Spinal cord (tissue), 10 donors: ENCODE data around the gene CEP170. TPM values are rescaled to one million over a fixed set of nuclear protein-coding genes. Genes with fewer than 3 reads are reported as not detected.

Experiments used
- DNase-seq, 6 donors: peaks; one replicate each; pipeline versions ENCODE4 v3.0.0 to v3.0.0-alpha.2; 2013 to 2015; ENCODE audit warnings: low spot score in 6 of 6, low read depth in 4 of 6
- H3K27ac ChIP-seq: one replicate; pipeline ENCODE4 v1.5.1; 2013; ENCODE audit warnings: low read depth, low read length, control low read depth
- H3K27me3 ChIP-seq: one replicate; pipeline ENCODE4 v1.6.1; 2013; ENCODE audit warnings: low read length; ENCODE audit not compliant: control insufficient read depth, insufficient read depth
- H3K36me3 ChIP-seq: one replicate; pipeline ENCODE4 v1.6.1; 2013; ENCODE audit warnings: low read length; ENCODE audit not compliant: control insufficient read depth, insufficient read depth
- H3K4me1 ChIP-seq: one replicate; pipeline ENCODE4 v1.6.1; 2013; ENCODE audit warnings: low read length; ENCODE audit not compliant: control insufficient read depth, insufficient read depth
- H3K4me3 ChIP-seq: one replicate; pipeline ENCODE4 v1.5.1; 2013; ENCODE audit warnings: low read depth, low read length, control low read depth
- H3K9me3 ChIP-seq: one replicate; pipeline ENCODE4 v1.6.1; 2013; ENCODE audit warnings: low read length; ENCODE audit not compliant: control insufficient read depth, insufficient read depth
- WGBS: methylation state at CpG from one replicate; pipeline ENCODE4 v1.1.5; 2013; ENCODE audit warnings: missing lambda C conversion rate; ENCODE audit not compliant: insufficient coverage; 5-methylcytosine and 5-hydroxymethylcytosine counted together
- polyA plus RNA-seq, 2 donors: library from polyadenylated mRNA; unstranded; fragments of 120-200 nt; gene quantifications; one replicate each; pipeline ENCODE4 v1.2.1, GENCODE V29; 2013; ENCODE audit not compliant: insufficient read length in 2 of 2
- total RNA-seq, 2 donors: library from RNA; depleted of rRNA in 1 of 2; stranded (reverse); fragments of 120-200 nt in 1 of 2; fragments of >200 nt in 1 of 2; gene quantifications; one replicate each; pipeline versions ENCODE4 v1.2.3 to v1.2.4, GENCODE V29; 2013 to 2014
- donor health status: healthy.

Gene CEP170
- total and polyA plus RNA-seq, 4 donors, result 135 to 209 (median 152) TPM

DNA sequence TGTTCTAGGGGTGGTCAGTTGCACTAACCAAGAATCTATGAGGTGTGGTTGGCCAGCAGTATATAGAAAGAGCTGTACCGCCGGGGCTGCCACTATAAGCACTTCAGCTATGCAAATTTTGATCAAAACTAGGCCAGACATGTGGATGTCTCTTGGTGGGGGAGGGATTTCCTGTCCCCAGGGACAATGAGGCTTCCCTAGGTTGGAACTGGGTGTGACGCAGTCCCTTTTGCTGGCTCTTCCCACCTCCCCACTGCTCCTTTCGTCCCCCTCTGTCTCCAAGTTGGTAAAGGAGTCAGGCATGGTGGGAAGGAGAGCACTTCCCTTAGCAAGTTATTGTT lies 14.3 kb upstream of the CEP170 start:
- Histone ChIP-seq H3K4me3 (no peak overlapping the region), H3K27ac (no peak overlapping the region), H3K9me3 (no peaks in the 10 kb centered on the region), H3K4me1 (no peaks in the 10 kb centered on the region), H3K27me3 (no peaks in the 10 kb centered on the region), H3K36me3 (peaks cover 3% of the 10 kb centered on the region)
- WGBS, result no CpG with 5 or more reads among the region's 4 CpGs
- no peak for DNase-seq

DNA sequence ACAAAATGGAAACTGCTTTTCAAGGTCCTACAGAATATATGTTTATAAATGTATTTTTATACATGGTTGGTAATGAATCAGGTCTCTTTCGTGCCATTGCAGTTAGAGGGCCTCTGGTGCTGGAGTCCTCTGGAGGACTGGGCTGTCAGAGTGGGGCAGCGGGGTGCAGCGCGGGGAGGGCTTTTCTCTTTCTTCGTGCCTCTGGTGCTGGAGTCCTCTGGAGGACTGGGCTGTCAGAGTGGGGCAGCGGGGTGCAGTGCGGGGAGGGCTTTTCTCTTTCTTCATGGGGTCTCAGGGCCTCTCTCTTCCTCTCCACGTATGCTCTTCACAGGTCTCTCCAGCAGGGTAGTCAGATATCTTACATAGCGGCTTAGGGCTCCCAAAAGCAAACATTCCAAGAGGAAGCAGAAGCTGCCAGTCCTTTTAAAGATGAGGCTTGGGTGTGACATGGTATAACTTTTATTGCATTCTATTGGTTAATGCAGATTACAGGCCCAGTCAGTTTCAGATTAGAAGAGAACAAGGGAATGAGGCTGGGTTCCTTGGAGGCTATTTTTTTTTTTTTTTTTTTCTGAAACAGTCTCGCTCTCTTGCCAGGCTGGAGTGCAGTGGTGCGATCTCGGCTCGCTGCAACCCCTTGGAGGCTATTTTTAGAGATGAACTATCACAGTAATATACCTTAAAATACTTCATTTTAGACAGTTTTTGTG lies 13.8 kb upstream of the CEP170 start:
- no peaks in the 10 kb centered on the region for H3K4me1 ChIP-seq
- no peak overlapping the region for H3K4me3 ChIP-seq
- H3K9me3 ChIP-seq, result no peaks in the 10 kb centered on the region
- 80% methylated on average over 2 of the region's 13 CpGs for WGBS
- H3K27me3 ChIP-seq, result no peaks in the 10 kb centered on the region
- no peak for DNase-seq
- no peak overlapping the region for H3K27ac ChIP-seq
- peaks cover 3% of the 10 kb centered on the region for H3K36me3 ChIP-seq

DNA sequence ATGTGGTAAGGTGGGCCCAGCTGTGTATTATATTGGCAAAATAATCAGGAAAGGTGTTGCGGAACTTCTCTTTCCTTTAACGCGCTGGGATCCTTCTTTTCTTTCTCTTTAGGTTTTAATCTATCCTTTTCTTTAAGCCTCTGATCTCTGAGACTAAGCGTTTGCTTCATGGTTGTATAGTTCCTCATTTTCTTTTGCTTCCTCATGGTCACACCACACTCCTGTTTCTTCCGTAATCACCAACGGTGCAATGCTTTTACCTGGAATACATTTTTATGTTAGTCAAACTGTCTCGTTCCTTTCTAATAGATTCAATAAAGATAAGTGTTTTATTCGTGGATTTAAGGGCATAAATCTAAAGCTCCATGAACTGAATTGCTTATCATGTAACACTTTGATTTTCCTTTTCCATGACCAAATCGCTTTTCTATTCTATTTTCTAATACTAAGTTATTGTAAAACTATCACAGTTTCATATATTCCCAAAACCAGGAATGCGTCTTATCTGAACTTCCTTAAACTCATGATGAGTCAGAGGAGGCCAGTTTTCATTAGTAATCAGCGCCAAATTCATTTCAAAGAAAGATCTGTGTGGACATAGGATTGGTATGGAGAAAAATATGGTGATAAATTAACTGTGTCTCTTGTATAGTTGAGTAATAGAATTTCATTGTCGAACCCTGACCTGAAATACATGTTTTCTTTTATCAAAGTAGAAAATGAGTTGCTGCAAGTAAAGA lies 13.0 kb upstream of the CEP170 start:
- no peak overlapping the region for H3K4me3 ChIP-seq
- WGBS, result 100% methylated on average over 4 of the region's 12 CpGs
- DNase-seq, result no peak
- H3K27ac ChIP-seq, result no peak overlapping the region
- peaks cover 3% of the 10 kb centered on the region for H3K36me3 ChIP-seq
- no peaks in the 10 kb centered on the region for H3K4me1 ChIP-seq
- no peaks in the 10 kb centered on the region for H3K9me3 ChIP-seq
- H3K27me3 ChIP-seq, result no peaks in the 10 kb centered on the region

DNA sequence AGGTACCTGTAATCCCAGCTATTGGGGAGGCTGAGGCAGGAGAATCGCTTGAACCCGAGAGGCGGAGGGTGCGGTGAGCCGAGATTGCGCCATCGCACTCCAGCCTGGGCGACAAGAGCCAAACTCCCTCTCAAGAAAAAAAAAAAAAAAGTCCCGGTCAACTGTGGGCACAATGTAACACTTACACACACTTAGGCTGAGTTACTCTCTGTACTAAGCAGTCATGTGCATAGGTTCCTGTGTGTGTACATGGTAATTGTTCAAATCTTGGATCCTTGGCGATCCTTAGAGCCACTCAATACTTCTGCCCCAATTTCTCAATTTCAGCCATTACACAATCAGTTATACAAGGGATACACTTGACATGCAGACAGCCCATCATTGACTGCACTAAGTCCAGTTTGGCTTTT lies 12.4 kb upstream of the CEP170 start:
- no peak overlapping the region for H3K27ac ChIP-seq
- H3K9me3 ChIP-seq, result no peaks in the 10 kb centered on the region
- 100% methylated on average over 1 of the region's 10 CpGs for WGBS
- H3K36me3 ChIP-seq, result peaks cover 3% of the 10 kb centered on the region
- no peak for DNase-seq
- H3K4me1 ChIP-seq, result no peaks in the 10 kb centered on the region
- no peaks in the 10 kb centered on the region for H3K27me3 ChIP-seq
- no peak overlapping the region for H3K4me3 ChIP-seq

DNA sequence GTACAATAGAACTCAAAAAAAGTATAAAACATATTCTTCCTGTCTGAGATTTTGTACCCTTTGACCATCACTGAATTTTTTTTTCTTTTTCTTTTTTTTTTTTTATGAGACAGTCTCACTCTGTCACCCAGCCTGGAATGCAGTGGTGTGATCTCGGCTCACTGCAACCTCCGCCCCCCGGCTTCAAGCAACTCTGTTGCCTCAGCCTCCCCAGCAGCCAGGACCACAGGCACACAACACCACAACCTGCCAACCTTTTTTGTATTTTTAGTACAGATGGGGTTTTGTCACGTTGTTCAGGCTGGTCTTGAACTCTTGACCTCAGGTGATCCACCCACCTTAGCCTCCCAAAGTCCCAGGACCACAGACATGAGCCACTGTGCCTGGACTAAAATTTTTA lies 11.2 kb upstream of the CEP170 start:
- Histone ChIP-seq H3K4me1 (no peaks in the 10 kb centered on the region), H3K36me3 (peaks cover 3% of the 10 kb centered on the region), H3K9me3 (no peaks in the 10 kb centered on the region), H3K27me3 (no peaks in the 10 kb centered on the region), H3K27ac (no peak overlapping the region), H3K4me3 (no peak overlapping the region)
- WGBS, result no CpG with 5 or more reads among the region's 4 CpGs
- no peak for DNase-seq

- Histone ChIP-seq H3K27ac (no peak overlapping the region), H3K4me3 (no peak overlapping the region), H3K9me3 (no peaks in the 10 kb centered on the region), H3K36me3 (peaks cover 3% of the 10 kb centered on the region), H3K4me1 (no peaks in the 10 kb centered on the region), H3K27me3 (no peaks in the 10 kb centered on the region)
- DNase-seq, result peak in 1 of 6 donors; percentile 70
- WGBS, result 33% methylated on average over 1 of the region's 2 CpGs
These were observed 9.6 kb upstream of the CEP170 start for GRCh38 chr1:243264717-243265116.

GRCh38 chr1:243261390-243261789 lies 6.3 kb upstream of the CEP170 start:
- no CpG with 5 or more reads among the region's 1 CpG for WGBS

DNA sequence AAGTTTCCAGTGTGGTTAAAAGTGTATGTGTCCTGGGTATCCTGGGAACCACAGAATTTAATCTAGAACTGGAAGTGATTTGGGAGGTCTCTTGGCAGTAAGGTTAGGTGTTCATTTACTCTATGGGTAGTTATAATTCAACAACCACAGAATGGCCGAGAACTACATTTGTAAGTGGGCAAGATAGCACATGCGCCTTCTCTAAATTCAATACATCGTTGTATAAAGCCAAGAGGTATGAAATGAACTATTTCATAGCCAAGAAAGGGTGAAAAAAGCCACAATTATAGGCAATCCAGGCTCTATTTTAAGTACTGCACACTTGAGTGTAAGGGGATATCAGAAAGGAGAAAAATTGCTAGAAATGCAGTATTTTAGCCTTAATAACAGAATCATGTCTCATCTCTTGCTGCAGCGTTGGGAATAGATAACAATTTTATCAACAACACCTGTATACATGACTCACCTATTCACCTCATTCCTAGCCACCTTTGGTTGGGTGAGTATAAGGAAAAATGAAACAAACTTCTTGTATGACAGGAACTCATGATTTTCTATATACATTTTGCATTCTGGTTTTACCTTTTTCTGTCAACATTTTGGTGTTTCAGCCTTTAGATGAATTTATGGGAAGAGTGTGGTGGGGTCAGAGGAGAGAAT lies 5.3 kb upstream of the CEP170 start:
- H3K27ac ChIP-seq, result no peak overlapping the region
- H3K4me3 ChIP-seq, result no peak overlapping the region
- H3K36me3 ChIP-seq, result no peaks in the 10 kb centered on the region
- DNase-seq, result no peak
- no CpG with 5 or more reads among the region's 4 CpGs for WGBS
- peaks cover 3% of the 10 kb centered on the region for H3K4me1 ChIP-seq
- H3K9me3 ChIP-seq, result no peaks in the 10 kb centered on the region
- no peaks in the 10 kb centered on the region for H3K27me3 ChIP-seq

More at GRCh38 chr1:243261390-243261789, 6.3 kb upstream of the CEP170 start:
- DNase-seq, result no peak
- H3K4me1 ChIP-seq, result peaks cover 3% of the 10 kb centered on the region
- no peak overlapping the region for H3K4me3 ChIP-seq
- H3K9me3 ChIP-seq, result no peaks in the 10 kb centered on the region
- no peaks in the 10 kb centered on the region for H3K27me3 ChIP-seq
- no peak overlapping the region for H3K27ac ChIP-seq
- no peaks in the 10 kb centered on the region for H3K36me3 ChIP-seq

DNA sequence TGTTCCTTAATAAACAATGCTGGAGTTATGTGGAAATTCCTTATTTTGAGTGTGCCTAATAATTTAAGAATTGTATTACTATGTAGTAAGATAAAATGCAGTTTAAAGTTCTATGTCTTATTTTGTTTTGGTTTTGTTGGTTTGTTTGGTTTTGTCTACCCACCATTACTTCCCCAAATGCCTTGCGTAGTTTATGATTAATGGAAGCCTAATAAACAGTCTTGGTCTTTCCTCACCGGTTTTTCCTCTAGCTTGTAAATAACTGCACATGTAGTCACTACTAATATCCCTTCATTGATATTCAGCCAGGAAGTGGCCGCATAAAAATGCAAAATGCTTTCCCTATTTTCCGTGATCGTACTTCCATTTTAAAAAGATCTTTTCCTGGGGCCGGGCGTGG lies 3.6 kb upstream of the CEP170 start:
- H3K36me3 ChIP-seq, result no peaks in the 10 kb centered on the region
- no peak overlapping the region for H3K4me3 ChIP-seq
- no peaks in the 10 kb centered on the region for H3K9me3 ChIP-seq
- 98% methylated on average over 6 of the region's 7 CpGs for WGBS
- peaks cover 3% of the 10 kb centered on the region for H3K4me1 ChIP-seq
- no peaks in the 10 kb centered on the region for H3K27me3 ChIP-seq
- no peak overlapping the region for H3K27ac ChIP-seq
- no peak for DNase-seq
